Peyer's patch (tissue), 4 donors: ENCODE results near the gene ACOX3.

Experiments
- CTCF ChIP-seq, 6 experiments: fragments of 450-650 bp in 4 of 6; fragments of 200-600 bp in 2 of 6; sonication (generic) in 1 of 6; IDR thresholded peaks; one replicate each; pipeline ENCODE4 v1.5.1; 2017 to 2019; ENCODE audit warnings: antibody characterized with exemption in 6 of 6, mild to moderate bottlenecking in 3 of 6, moderate library complexity in 1 of 6
- POLR2A ChIP-seq, 2 donors: fragments of 450-650 bp; IDR thresholded peaks; one replicate each; pipeline ENCODE4 v1.5.1; 2017; ENCODE audit warnings: antibody characterized with exemption in 2 of 2, mild to moderate bottlenecking in 2 of 2, moderate library complexity in 2 of 2

DNA sequence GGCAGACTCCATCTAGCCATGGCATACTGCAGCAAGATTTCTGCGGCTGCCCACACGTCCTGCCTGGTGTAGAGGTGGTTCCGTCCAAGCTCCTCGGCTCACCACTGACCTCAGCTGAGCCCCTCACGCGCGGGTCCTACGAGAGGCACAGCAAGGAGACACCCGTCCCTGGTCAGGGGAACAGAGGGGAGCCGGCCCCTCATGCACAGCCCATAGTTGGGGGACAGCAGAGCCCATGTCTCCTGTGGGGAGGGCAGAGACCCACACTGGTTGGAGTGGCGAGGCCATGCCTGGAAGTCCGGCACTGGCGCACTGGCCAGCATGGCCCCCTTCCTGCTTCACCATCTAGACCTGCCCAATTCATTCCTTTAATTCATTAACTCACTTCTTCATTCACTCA, 90.2 kb downstream of the ACOX3 start:
- TF ChIP-seq POLR2A (IDR thresholded peaks at IDR 0.05) = no peak
- no peak for TF ChIP-seq CTCF (IDR thresholded peaks at IDR 0.05)
